ENCODE results near the gene MKNK1.

Gene MKNK1

DNA sequence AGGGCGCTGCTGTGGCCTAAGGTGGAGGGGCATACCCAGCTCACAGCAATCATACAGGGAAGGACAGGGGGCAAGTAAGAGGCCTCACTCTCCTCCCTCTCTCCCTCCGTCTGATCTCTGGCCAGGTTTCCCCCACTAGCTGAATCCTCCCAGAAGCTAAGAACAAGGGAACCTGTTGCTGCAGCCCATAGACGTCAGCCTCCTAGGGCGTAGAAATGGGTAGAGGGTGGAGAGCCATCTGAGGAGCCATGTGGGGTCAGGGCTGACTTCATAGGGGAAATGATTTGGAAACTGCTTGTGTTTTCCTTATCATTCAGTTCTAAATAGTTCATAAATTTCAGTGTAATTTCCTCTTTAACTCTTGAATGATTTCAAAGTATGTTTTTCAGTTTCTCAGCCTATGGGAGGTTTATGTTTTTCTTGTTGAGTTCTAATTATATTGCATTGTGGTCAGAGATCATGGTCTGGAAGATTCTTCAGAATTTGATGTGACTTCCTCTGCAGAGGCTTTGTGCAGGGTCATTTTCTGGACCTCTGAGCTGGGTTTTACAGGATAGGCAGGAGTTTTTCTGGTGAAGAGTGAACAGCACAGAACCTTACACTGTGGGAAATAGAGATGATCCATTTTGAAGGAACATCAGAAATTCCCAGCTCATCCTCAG lies 14.8 kb upstream of the MKNK1 start:
- DNase-seq = no peak

DNA sequence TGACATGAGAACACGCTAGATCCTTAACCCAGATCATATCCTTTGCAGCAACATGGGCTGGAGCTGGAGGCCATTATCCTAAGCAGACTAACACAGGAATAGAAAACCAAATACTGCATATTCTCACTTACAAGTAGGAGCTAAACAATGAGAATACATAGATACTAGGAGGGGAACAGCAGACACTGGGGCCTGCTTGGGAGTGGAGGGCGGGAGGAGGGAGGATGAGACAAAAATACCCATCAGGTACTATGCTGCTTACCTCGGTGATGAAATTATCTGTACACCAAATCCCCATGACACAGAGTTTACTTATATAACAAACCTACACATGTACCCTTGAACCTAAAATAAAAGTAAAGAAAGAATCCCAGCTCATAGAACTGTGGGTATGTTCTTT lies 13.8 kb upstream of the MKNK1 start:
- DNase-seq = no peak

DNA sequence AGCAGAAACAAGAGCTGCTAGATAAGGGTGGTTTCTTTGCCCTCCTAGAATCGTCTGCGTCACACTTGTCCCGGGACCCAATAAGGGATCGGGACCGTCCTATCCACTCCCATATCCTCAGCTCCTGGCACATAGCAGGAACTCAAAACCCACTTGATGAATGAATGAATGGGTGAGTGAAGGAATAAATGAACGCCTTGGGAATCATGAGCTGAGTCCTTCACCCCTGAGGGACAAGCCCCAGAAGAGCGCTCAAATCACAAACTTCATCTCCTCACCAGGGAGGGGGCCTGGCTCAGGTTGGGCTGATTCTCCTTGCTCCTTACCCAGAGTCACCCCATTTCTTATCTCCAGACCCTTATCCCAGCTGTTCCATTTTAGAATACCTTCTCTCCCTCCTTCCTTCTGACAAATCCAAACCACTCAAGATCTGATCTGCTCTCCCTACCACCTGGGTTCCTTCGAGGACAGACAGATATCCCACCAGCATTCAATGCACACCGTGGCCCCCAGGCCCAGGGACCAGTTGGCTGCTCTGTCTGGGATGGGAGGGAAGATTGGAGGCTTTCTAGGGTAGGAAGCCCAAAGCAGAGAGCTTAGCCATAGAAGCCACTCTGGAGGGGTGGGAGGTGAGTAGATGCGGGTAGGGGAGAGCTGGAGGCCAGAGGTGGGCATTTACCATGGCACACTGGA lies 13.2 kb upstream of the MKNK1 start:
- DNase-seq = no peak

DNA sequence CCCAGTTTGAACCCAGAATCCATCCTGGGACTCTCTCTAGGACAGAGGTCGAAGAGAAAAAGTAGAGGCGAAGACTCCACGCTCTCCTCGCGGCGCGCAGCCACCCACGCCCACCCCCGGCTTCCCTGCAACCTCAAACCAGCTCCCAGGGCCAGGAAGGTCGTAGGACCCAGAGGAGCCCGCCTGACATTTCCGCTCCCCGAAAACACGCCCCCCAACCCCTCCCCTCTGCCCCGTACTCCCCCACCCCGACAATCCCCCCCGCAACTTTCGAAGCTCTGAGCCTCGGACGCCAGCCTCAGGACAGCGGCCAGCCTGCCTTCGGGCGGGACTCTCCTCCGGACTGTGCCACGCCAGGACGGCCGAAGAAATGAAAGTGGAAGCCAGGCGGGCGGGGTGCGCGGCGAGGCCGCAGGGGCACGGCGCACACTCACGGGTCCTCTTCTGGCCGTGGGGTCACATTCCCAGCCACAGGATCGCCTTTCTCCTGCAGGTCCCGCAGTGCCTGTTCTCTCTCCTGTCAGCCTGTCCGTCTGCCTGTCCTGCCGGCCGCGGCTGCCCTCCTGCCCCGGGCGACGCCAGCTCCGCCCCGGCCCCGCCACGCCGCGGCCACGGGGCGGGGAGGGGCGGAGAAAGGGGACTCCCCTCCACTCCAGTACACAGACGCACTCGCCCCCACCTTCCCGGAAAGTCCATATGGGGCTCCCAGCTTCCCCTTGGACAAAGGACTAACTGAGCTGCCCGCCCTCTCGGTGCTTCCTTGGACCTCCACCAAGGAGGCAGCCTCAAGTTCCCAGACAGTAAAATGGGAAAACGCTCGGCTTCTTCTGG lies 12.4 kb upstream of the MKNK1 start, which contains the start of gene MOB3C:
TSS of gene MOB3C (minus strand) at position 535 of the 831 bp plus-strand sequence. CDS start 3,490 bp downstream, outside the sequence.
- no peak for DNase-seq

DNA sequence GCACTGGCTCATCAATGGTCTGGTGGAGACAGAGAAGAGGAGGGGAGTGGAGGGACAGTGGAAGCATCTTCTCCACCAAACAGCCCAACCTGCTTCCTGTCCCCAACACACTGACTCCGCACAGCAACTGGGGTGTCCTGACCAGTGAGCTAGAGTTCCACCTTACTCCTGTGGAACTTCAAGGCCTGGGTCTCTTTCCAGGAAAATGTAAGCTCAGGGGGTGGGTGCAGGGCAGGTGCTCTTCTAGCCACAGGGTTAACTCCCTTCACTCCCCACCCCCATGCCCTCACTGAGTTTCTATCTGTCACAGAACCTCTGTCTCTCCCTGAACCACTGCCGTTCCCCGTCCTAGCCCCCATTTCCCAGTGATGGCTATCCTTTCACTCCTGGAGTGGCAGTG lies 11.7 kb upstream of the MKNK1 start:
- no peak for DNase-seq

DNA sequence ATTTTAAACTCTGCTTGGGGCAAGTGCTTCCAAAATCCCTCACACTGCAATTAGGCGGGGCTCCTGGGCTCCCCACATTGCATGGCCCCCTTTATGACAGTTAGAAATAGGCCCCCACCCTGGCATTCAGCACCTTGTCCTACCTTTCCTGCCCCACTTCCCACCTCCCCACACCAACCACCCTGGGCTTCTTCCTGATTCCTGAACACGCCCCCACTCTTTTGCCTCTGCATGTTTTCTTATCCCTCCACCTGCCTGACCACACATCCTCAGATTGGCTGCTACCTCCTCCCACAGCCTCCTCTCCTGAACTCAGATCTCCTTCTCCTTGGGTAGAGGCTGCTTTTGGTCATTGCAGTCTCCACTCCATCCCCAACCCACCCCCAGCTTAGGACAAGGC lies 11.0 kb upstream of the MKNK1 start:
- DNase-seq = no peak

DNA sequence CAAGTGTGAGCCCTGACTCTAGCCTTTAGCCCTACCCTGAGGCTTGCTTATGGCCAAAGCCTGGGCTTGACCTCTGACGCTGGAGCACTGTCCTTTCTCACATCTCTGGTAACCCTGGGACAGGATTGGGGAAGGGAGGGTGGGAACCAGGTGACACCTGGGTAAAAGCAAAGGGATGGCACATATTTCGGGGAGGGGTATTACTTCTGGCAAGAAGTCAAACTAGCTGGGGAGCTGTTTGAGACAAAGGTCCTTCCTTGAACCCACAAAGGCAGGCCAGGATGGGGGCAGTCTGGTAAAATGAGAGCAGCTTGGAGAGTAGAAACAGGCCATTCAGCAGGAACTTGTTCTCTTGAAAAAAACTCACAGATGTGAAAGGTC lies 10.5 kb upstream of the MKNK1 start:
- no peak for DNase-seq

DNA sequence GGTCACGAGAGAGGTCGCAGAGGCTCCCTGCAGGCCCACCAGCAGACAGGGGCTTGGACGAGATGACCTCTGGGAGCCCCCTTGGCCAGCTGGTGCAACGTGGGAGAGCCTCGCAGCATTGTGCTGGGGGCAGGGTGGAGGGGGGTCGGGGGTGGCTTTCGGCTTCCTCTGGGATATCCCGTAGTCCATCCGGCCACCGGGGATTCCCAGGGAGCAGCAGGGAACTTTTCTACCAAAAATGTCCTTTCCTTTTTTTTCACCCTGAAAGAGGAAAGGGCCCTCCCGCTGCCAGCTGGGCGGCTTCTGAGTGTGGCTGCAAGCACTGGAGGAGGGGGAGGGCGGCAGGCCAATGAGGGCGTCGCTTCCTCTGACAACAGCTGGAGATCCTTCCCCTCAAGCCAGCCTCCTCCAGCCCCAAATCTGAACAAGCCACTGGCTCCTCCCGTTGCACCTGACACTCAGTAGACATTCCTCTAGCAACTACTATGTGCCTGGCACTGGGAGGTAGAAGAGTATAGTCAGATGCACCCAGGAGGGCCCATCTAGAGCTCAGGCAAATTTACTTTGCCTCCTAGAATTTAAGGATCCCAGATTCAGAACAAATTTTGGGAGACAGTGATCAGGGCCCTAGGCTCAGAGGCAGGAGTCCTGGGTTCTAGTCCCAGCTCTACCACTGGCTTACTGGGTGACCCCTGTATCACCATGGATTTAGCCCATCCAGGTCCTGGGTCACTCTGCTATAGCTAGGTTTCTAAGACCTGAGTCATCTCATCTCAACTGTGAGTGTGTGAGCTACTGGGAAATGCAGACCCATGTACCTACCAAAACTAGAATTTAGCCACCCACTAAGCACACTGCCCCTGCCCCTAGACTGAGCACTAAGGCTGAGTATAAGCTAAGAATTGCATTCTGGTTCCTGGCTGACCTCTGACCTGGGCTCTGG lies 9.9 kb upstream of the MKNK1 start:
- DNase-seq = no peak

DNA sequence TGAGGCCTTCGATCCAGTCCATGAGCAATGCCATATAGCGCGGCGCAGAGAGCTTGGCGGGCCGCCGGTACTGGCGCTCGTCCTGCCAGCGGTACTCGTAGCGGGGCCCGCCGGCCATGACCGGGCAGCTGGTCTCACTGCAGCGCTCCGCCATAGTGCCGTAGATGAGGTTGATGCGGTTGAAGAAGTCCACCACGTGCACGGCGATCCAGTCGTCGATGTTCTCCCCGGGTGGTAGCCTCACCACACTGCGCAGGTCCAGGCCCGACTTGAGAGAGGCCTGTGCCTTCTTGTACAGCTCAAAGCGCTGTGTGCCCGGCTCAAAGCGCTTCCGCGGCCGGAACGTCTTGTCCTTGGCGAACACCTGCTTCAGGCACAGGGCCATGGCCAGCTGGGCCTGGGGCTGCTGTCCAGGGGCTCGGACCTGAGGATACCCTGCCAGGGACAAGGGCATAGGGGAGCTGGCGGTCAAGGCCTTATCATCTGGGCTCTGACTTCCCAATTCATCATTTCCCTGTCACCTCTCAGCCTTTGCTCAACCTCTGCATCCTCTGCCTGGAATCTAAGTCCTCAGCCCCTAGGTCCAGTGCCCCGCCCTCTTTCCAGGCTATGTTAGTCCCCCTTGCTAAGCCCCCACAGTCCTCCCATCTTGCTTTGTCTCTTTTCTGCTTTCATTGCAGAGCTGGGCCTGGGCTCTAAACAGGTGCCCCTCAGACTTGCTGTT lies 9.0 kb upstream of the MKNK1 start:
- DNase-seq = no peak

DNA sequence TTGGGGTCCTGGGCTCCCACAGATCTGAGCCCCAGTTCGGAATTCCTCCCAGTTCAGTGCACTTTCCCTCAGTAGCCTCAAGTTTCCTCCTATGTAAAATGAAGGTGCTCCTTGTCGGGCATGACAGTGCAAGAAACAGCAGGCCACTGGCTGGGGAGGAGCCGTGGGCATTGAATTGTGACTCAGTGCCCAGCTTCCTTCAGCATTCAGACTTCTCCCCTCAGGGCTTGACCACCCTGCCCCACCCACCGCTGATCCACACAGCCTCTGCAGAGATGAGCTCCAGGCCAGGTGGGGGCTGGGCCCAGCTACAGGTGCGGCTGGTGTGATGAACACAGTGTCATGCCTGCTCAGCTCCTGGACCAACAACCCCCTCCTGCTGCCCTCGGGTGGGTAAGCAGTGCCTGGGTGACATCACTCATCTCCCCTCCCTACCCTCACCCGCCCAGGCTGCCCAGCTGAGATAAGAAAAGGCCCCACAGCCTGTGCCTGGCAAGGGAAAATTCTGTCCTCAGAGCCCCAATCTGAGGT lies 7.7 kb upstream of the MKNK1 start:
- no peak for DNase-seq

DNA sequence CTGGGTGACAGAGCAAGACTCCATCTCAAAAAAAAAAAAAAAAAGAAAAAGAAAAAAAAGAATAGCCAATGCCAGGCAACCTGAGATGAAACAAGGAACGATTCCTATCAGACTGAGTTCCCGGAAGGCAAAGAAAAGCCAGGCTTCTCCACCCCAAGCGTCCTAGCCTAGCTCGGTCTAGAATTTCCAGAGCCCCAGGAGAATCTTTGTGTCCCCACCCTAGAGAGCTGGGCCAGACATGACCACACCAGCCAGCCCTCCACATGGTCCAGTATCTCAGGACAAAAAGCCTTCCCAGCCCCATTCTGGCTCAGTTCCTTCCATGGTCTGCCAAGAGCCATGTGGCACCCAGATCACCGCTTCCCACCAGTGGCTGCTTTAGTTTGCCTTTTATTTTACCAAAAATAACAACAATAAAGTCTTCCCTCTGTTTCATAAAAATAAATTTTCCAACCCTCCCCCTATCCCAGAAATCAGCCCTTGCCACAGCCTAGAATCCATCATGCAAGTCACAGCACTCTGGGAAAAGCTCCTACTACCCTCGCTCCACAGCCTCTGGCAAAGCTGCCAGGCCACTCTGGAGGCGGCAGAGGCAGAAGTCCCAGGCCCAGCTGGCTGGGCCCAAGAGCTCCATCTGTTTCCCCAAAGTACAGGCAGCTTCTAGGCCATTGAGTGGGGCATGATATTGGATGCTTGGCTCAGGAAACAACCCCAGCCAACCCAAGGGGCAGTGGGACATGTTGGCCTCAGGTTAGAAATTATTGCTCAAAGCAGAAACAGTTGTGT lies 3.5 kb upstream of the MKNK1 start:
- no peak for DNase-seq

DNA sequence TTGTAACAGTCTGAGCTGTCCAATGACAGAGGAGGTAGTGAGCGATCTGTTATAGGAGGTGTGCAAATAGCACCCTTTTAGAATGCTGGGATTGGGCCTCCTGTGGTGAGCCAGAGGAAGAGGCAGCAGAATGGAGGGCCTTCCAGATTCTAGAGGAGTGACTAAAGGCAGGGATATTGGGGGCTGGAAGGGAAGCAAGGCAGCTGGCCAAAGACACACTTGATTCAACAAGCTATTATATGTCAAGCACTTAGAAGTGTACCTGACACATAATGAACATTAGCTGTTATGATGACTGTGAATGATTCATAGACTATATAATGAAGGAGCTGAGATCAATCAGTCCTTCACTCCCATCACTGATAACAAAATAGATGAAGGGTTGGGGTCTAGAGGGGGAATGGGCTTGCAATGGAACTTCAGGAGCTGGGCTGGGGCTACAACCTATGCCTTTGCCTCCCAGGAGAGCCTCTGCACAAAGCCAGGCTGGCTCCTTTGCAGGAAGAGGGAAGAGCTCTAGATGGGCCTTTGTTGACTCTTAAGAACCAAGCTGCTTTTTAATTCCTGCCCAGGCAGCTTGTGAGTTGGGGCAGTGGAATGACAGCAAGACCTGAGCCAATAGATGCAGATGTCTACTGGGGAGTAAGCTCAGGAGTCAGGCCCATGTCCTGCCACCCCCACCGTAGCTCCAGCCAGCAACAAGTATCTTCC lies 2.3 kb upstream of the MKNK1 start:
- DNase-seq = no peak

DNA sequence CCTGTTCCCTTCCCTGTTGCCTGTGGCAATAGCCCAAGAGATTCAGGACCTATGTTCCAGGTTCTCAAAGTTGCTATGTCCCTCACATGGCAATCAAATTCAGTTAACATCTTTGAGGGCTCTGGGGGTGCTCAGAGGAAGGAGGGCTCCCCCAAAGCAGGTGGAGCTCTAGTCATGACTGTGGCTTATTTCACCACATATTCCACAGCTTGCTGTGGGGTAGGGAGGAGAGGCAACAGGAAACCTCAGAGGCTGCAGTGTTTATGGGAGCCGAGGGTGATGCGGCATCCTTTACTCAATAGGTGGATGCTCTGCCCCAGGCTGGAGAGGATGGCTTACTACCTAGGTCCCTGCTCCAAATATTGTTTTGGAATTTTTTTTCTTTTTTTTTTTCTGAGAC lies 1.2 kb upstream of the MKNK1 start:
- DNase-seq = no peak

DNA sequence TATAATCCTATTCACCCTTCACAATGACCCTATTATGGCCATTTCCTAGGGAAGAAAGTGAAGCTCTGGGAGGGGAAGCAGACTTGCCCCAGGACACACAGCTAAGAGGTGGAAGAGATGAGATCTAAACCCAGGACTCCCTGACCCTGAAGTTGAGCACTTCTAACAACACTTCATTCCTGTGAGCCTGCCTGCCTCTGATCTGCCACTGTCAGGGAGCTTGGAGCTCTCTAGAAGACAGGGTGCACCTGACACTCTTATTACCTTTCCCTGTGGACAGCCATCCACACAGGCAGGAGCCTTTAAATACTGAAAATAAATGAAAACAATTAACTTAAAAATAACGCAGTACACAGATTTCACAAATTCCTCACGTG lies 599 bp downstream of the MKNK1 start:
- no peak for DNase-seq

DNA sequence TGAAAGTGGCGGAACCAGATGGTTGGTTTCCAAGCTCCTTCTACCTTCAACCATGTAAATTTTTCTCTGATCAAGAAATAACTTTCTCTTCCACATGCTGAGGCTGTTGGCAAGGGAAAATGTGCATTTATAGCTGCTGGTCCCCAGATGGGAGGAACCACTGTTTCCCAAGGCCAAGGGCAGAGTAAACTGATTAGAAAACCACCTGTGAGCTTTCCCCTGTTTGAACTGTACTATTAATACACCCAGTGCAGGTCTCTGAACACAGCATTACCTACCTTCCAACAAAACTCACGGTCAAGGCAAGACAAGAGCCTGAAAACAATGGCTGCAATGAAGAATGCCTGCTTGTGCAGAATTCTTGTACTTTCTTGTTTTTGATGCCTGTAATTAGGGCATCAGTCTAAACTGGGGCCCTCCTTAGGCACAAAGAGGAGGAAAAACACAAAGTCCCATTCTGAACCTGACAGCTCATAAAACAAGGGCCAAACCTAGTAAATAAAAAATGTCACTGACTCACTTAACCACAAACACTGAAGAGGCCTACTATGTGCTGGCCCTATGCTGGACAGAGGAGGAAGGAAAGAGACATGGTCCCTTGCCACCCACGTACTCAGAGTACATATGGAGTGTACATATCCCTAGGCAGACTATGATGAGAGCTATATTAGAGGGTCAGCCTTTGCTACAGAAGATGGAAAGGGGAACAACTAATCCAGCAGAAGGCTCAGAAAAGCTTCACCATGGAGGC lies 2.6 kb downstream of the MKNK1 start:
- no peak for DNase-seq

DNA sequence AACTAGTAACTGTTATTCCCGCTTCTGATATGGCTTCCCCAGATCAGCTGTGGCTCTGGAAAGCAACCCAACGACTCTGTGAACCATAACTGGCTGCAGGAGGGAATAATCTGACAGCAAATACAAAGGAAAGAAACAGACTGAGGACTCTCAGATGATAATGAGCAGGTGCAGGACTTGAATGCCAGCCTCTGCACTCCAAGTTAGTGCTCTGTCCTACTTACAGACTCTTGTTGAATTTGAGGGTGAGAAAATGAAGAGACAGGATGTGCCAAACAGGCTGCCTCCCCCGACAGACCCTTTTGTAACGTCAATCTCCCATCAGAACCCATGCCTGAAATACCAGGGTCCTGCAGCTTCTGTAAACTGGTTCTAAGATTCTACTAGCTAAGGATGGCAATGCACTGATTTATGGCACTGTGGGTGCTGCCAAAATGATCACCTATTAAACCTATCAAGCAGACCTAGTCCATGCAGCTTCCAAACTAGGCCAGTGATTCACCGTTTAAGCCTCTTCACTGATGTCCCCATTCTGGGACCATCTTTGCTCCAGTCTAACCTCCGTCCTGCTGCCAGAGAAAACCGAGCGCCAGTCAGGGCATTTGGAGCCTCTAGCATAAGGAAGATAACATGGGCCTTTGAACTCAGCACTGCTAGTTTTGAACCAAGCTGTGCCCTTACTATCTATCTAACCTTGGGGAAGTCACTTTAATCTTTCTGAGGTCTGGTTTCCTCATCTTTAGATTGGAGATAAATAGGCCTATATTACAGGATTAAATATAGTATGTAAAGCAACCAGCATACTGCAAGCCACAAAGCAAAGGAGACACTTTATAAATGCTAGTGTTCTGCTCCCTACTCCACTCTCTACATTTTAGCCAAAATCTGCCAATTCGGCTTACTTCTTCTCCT lies 4.8 kb downstream of the MKNK1 start:
- DNase-seq = no peak

DNA sequence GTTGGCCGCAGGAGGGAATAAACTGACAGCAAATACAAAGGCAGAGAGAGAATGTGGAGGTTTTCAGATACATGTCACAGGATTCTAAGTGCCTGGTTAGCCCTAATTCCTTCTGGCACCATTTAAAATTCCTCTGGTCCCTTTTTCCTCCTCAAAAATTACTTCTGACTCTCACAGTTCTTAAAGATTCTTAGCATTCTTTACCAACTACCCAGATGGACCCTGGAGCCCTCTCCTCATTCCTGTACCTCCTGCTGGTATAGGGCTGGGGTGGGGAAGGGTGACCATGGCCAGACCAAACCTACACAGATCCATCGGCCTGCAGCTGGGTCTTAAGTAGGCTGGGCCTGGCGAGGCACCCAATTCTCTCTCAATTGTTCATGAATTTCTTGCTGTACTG lies 7.2 kb downstream of the MKNK1 start:
- no peak for DNase-seq

DNA sequence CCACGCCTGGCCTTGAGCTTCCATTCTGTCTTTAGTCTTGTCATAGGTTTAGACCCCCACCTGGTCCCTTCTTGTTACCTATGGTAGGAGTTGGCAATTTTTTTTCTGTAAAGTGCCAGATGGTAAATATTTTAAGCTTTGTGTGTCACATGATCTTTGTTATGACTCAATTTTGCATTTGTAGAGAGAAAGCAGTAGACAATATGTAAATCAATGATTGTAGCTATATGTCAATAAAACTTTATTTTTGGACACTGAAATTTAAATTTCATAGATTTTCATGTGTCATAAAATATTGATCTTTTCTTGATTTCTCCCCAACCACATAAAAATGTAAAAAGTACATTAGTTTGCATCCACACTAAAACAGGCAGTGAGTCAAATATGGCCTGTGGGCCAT lies 8.0 kb downstream of the MKNK1 start:
- DNase-seq = no peak
